NCI-H1048 (cell line): ENCODE measurements around the gene PRAMEF4.
"Not testable (repeated sequence)": the region's sequence is repeated elsewhere in the genome, so short reads cannot be mapped to it uniquely, and the experiment has no call there.

Source experiments
- DNase-seq: peaks from one replicate; lab custom pipeline; 2025; lab: John Stamatoyannopoulos, UW

PRAMEF4 gene

DNA sequence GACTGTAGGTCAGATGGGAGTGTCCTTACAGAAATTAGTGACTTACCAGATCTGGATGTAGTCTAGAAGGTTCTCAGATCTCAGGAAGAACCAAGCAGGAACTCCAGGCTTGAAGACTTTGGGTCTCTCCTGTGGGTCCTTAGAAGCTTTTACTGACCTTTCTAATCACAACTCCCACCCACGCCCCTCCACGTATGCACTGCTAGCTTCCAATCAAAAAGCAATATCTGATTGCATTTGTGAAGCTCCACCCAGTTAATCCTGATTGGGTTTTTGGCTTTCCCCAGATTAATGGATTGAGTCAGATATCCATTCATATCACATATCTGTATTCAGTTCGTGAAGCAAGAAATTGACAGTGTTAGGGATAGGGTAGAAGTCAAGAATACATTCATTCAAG, at the start of gene PRAMEF4:
Gene PRAMEF4 (minus strand): TSS at position 101 of the 400 bp plus-strand sequence. CDS start 2,807 bp downstream, outside the sequence.
- not testable (repeated sequence) for DNase-seq

DNA sequence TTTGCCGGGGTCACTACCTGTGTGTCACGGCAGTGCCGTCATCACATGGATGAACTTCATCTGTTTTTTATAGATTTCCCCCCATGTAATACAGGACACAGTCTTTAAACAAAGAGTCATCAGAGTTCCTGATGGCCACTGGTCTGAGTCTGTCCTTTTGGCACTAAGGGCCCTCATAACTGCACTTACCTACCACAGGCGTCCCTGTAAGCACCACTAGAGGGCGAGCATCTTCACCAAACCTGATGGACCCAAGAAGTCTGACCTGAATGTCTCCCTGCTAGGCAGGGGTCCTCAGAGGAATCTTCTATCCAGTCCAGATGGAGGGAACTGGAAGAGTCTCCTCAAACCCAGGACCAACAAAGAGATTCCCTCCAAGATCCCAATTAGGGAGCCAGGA, 38.4 kb upstream of the PRAMEF4 start:
- DNase-seq: not testable (repeated sequence)

DNA sequence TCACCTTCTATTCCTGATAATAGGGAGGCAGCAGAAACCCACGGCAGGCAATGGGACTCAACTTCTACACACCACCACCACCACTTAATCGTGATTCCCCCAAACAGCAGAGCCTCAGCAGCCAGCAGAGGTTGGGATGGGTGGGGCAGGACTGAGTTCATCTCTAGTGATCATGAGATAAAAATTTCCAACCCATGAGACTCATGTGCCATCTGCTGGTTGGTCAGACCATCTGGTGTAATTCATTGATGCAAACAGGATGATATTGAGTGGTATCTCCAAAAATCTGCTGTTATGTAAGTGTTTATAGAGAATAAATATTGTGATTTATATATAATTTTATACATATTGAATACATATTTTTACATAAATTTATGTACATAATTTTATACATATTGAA, 35.7 kb upstream of the PRAMEF4 start:
- DNase-seq: not testable (repeated sequence)

DNA sequence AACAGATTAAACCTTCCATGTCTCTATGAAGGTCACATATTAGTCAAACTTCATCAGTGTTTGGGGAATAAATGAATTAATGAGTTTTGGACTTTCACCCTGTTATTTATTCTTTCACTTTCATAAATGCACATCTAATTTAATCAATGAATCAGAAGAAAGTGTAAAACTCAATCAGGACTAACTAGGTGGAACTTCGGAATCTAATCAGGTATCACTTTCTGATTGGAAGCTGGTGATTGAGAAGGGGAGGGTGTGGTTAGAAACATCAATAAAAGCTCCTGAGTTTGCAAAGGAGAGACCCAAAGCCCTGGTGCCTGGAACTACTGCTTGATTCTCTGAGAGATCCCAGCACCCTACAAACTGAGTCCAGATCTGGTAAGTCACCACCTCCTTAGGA, 30.3 kb upstream of the PRAMEF4 start, which contains the start of gene PRAMEF7:
Gene PRAMEF7 (plus strand): TSS at position 301 of the 400 bp plus-strand sequence. CDS start 1,083 bp downstream, outside the sequence.
- not testable (repeated sequence) for DNase-seq

DNA sequence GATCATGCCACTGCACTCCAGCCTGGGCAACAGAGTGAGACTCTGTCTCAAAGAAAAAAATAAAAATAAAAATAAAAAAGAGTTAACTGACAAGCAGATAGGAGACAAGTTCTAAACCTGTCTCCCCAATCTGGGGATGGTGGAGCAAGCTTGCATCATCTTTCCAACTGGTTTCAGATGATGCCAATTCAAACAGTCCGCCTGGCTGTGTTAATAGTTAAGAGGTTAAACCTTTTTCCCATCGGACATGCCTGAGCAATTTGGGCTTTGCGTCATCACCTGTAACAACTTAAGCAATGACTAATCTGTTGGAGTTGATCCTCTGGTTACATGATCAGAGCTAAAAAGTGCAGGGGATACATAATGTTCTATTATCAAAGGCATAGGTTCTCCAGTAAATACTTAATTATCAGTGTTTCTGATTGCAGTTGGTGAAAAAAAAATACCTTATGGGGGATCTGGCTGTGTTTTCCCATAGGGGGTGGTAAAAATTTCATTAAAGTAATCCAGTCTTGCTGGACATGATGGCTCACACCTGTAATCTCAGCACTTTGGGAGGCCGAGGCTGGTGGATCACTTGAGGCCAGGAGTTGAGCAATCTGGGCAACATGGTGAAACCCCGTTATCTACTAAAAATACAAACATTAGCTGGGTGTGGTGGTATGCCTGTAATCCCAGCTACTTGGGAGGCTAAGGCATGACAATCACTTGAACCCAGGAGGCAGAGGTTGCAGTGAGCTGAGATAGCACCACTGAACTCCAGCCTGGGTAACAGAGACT, 18.0 kb upstream of the PRAMEF4 start:
- not testable (repeated sequence) for DNase-seq

DNA sequence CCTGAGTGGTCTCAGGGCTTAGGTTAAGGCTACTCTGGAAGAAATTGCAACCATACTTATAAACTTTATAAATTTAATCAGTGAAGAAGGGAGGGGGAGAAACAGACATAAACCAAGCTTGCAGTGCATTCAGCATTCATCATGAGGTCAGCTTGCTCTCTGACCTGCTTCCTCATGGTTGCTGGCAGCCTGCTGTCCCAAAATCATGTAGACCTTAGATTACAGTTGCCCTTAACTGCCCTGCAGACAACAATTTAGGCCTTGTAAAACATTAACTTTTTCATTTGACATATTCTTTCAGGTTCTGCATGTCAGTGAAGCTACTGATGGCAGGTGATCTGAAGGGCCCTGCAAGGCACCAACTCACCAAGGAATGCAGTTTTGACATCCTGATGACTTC, 13.2 kb upstream of the PRAMEF4 start:
- DNase-seq: not testable (repeated sequence)

DNA sequence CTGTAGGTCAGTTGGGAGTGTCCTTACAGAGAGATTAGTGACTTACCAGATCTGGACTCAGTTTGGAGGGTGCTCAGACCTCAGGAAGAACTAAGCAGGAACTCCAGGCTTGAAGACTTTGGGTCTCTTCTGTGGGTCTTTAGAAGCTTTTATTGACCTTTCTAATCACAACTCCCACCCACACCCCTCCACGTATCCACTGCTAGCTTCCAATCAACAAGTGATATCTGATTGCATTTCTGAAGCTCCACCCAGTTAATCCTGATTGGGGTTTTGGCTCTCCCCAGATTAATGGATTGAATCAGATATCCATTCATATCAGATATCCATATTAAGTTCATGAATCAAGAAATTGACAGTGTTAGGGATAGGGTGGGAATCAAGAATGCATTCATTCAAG, 12.2 kb upstream of the PRAMEF4 start, which contains the start of gene PRAMEF10:
Gene PRAMEF10 (minus strand): TSS at position 101 of the 400 bp plus-strand sequence. CDS start 2,423 bp downstream, outside the sequence.
- not testable (repeated sequence) for DNase-seq

DNA sequence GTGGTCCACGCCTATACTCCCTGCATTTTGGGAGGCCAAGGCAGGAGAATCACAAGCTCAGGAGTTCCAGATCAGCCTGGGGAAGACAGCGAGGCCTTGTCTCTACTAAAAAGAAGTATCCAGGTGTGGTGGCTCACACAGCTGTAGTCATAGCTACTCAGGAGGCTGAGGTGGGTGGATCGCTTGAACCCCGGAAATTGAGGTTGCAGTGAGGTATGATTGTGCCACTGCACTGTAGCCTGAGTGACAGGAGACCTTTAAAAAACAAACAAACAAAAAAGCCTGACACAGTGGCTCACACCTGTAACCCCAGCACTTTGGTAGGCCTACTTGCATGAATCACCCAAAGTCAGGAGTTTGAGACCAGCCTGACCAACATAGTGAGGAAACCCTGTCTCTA, 7.5 kb downstream of the PRAMEF4 start:
- DNase-seq: not testable (repeated sequence)

DNA sequence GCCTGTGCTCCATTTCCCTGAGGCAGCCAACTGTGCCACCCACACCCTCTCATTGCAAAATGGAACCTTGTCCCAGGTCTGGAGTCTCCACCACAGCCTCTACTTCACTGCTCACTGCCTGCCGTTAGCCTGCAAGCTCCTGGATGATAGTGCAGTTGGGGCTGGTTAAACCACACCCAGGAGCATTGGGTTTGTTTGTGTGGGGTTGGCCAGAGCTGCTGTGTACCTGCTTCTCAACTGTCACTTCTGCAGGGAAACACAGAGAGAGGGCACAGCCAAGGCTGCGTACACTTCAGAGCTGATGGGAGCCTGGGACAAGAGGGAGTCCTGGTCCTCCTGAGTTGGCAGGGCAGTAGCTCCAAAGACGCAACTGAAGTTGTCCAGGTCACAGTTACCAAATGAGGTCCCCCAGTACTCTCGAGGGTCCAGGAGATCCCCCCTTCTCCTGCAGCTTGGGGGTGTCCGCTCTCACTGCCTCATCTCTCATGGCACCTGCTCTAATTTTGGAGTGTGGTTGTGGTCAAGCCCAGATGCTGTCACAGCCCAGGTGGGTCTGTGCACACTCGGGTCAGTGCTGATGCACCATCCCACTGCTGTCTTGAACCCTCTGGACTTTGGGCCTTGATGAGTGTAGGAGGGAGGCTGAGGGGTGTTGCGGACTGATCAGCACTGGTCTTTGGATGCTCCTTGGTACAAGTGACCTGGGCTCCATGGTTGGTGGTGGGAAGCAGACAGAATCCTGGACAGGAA, 22.7 kb downstream of the PRAMEF4 start:
- DNase-seq: not testable (repeated sequence)

DNA sequence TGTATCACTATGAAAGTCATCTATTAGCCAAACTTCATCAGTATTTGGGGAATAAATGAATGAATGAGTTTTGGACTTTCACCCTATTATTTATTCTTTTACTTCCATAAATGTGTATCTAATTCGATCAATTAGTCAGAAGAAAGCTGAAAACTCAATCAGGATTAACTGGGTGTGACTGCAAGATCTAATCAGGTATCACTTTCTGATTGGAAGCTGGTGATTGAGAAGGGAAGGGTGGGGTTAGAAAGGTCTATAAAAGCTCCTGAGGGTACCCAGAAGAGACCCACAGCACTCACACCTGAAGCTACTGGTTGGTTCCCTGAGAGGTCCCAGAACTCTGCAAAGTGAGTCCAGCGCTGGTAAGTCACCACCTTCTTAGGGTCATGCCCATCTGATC, 29.2 kb downstream of the PRAMEF4 start, which contains the start of gene PRAMEF2:
Gene PRAMEF2 (plus strand): TSS at position 301 of the 400 bp plus-strand sequence. CDS start 1,924 bp downstream, outside the sequence.
- not testable (repeated sequence) for DNase-seq

DNA sequence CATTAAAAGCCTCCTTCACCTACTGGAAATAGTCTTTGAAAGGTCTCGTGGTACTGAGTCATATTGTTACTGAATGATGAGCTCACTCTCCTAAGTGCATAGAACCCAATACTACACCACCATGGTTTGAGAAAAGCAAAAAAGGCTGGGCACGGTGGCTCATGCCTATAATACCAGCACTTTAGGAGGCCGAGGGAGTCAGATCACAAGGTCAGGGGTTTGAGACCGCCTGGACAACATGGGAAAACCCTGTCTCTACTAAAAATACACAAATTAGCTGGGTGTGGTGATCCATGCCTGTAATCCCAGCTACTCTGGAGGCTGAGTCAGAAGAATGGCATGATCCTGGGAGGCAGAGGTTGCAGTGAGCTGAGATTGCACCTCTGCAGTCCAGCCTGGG, 34.2 kb downstream of the PRAMEF4 start:
- DNase-seq: no peak

DNA sequence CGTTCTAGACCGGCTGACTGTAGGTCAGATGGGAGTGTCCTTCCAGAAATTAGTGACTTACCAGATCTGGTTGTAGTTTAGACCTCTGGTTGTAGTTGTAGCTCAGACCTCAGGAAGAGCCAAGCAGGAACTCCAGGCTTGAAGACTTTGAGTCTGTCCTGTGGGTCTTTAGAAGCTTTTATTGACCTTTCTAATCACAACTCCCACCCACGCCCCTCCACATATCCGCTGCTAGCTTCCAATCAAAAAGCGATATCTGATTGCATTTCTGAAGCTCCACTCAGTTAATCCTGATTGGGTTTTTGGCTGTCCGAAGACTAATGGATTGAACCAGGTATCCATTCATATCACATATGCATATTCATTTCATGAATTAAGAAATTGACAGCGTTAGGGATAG, 37.4 kb downstream of the PRAMEF4 start, which contains the start of gene HNRNPCL1:
Gene HNRNPCL1 (minus strand): TSS at position 101 of the 400 bp plus-strand sequence. CDS start 431 bp downstream, outside the sequence.
- not testable (repeated sequence) for DNase-seq

DNA sequence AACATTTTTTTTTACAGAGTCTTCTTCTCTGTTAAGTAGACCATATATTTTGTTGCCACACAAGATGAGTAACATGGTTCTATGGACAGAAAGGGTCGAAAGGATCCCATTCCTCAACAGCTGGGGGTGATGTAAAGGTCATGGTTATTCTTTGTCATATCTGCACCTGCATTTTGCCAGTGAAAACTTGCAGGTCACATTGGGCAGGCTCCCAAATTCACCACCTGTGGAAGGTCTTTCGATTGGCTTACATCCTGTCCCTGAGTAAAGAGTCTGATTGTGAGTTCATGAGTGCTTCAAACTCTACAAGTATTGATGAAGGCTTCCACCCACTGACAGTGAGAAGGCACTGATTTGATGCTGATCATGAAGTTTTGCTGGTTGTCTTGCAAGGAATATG, 52.8 kb downstream of the PRAMEF4 start:
- not testable (repeated sequence) for DNase-seq

DNA sequence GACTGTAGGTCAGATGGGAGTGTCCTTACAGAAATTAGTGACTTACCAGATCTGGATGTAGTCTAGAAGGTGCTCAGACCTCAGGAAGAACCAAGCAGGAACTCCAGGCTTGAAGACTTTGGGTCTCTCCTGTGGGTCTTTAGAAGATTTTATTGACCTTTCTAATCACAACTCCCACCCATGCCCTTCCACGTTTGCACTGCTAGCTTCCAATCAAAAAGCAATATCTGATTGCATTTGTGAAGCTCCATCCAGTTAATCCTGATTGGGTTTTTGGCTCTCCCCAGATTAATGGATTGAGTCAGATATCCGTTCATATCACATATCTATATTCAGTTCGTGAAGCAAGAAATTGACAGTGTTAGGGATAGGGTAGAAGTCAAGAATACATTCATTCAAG, 54.7 kb downstream of the PRAMEF4 start, which contains the start of gene PRAMEF11:
Gene PRAMEF11 (minus strand): TSS at position 101 of the 400 bp plus-strand sequence. CDS start 2,621 bp downstream, outside the sequence.
- DNase-seq: not testable (repeated sequence)
